ENCODE data around the gene GDAP1L1.

The GDAP1L1 gene

GRCh38 chr20:44247131-44247571 is at the start of gene GDAP1L1:
GDAP1L1 (plus strand) TSS chr20:44247308; CDS start chr20:44247335, 27 bp downstream.
- DNase-seq (ENCODE audit: low spot score) (peak; percentile 72), FAIRE-seq (no peak)

GRCh38 chr20:44198872-44199271 is 48.2 kb upstream of the GDAP1L1 start:
- FAIRE-seq: peak; percentile 35
- no peak for DNase-seq (ENCODE audit: low spot score)

- DNase-seq (ENCODE audit: low spot score): no peak
- FAIRE-seq: peak; percentile 27
Measured at GRCh38 chr20:44199877-44200276, 47.2 kb upstream of the GDAP1L1 start.

GRCh38 chr20:44200371-44200770 is 46.7 kb upstream of the GDAP1L1 start:
- DNase-seq (ENCODE audit: low spot score) (no peak), FAIRE-seq (no peak)

- no peak for DNase-seq (ENCODE audit: low spot score)
- no peak for FAIRE-seq
Measured at GRCh38 chr20:44200983-44201382, 46.1 kb upstream of the GDAP1L1 start.

- no peak for FAIRE-seq
- DNase-seq (ENCODE audit: low spot score): no peak
Measured at GRCh38 chr20:44203161-44203560, 43.9 kb upstream of the GDAP1L1 start.

GRCh38 chr20:44204156-44204831 is 42.8 kb upstream of the GDAP1L1 start:
- DNase-seq (ENCODE audit: low spot score) (peak; percentile 89), FAIRE-seq (peak; percentile 52)

- no peak for FAIRE-seq
- DNase-seq (ENCODE audit: low spot score): no peak
Measured at GRCh38 chr20:44204832-44205215, 42.3 kb upstream of the GDAP1L1 start.

- FAIRE-seq: no peak
- DNase-seq (ENCODE audit: low spot score): no peak
Measured at GRCh38 chr20:44206132-44206531, 41.0 kb upstream of the GDAP1L1 start.

GRCh38 chr20:44207126-44207723 is 39.9 kb upstream of the GDAP1L1 start:
- FAIRE-seq (no peak), DNase-seq (ENCODE audit: low spot score) (no peak)

GRCh38 chr20:44208165-44208564 is 38.9 kb upstream of the GDAP1L1 start:
- DNase-seq (ENCODE audit: low spot score) (no peak), FAIRE-seq (no peak)

GRCh38 chr20:44208770-44209169 is 38.3 kb upstream of the GDAP1L1 start:
- DNase-seq (ENCODE audit: low spot score): no peak
- FAIRE-seq: no peak

GRCh38 chr20:44209686-44210405 is 37.3 kb upstream of the GDAP1L1 start:
- DNase-seq (ENCODE audit: low spot score): no peak
- FAIRE-seq: no peak

GRCh38 chr20:44210406-44211176 is 36.5 kb upstream of the GDAP1L1 start, which contains the start of gene OSER1:
OSER1 (minus strand) TSS chr20:44210771; CDS start chr20:44206957, 3,814 bp downstream.
- DNase-seq (ENCODE audit: low spot score): peak; percentile 100
- FAIRE-seq: peak; percentile 98

GRCh38 chr20:44211177-44212039 is 35.7 kb upstream of the GDAP1L1 start:
- DNase-seq (ENCODE audit: low spot score): no peak
- FAIRE-seq: no peak

GRCh38 chr20:44212792-44213191 is 34.3 kb upstream of the GDAP1L1 start:
- no peak for FAIRE-seq
- no peak for DNase-seq (ENCODE audit: low spot score)

- peak; percentile 13 for FAIRE-seq
Measured at GRCh38 chr20:44215125-44215524, 32.0 kb upstream of the GDAP1L1 start.

GRCh38 chr20:44217342-44218092 is 29.6 kb upstream of the GDAP1L1 start:
- peak; percentile 75 for FAIRE-seq
- peak; percentile 84 for DNase-seq (ENCODE audit: low spot score)

More at GRCh38 chr20:44215125-44215524, 32.0 kb upstream of the GDAP1L1 start:
- DNase-seq (ENCODE audit: low spot score): peak; percentile 77

- FAIRE-seq: no peak
- no peak for DNase-seq (ENCODE audit: low spot score)
Measured at GRCh38 chr20:44218446-44218845, 28.7 kb upstream of the GDAP1L1 start.
